GM19238 (cell line): Measurements from ENCODE around the gene FCRL6.

Experiments
- DNase-seq: peaks from one replicate; pipeline ENCODE4 v3.0.0; 2011; ENCODE audit warnings: low spot score; ENCODE audit not compliant: insufficient read length

FCRL6 gene

DNA sequence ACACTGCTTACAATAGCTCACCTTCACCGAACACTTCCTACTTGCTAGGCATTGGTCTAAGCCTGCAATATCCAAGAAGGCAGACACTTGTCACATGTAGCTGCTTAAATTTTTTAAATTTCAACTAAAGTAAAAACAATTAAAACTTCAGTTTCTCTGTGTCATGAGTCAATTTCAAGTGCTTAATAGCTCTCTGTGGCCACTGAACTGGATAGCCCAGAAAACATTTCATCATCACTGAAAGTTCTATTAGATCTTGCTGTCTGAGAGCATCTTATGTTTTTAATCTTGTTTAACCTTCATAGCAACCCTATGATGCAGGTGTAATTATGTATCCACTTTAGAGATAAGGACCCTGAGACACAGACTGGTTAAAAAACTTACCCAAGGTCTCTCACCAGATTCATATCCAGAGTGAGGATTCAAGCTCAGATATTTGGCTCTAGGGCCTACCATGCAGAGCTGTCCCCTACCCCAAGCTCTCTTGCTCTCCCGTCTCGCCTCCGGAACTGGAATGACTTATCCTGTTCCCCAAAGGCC lies 2.6 kb upstream of the FCRL6 start:
- DNase-seq = no peak

DNA sequence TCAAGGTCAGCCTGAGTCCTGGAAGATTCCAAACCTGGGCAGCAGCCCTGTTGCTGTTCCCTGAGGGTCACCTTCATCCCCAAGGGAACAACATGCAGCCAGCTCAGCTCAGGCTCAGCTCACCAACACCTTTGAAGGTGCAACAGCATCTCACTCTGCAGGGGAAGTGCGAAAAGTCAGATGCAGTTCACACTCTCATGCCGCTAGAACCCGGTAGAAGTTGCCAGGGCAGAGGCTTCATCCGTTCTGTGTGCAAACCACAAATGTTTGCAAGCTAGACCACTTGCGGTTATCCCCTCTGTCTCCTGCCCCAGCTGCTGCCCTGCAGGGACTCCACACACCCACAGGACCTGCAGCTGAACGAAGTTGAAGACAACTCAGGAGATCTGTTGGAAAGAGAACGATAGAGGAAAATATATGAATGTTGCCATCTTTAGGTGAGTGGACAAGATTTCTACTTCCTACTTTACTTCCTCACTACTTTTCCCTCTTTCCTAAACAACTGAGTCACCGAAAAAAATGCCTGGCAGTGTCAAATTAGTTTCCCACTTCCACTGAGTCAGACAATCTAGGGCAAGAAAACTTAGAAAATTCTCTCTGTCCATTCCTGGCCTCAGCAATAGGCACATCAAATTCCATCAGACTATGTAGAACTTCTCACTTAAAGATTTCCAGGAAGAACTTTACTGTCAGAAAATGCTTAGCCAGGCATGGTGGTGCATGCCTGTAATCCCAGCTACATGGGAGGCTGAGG lies 1.8 kb upstream of the FCRL6 start:
- DNase-seq = no peak

DNA sequence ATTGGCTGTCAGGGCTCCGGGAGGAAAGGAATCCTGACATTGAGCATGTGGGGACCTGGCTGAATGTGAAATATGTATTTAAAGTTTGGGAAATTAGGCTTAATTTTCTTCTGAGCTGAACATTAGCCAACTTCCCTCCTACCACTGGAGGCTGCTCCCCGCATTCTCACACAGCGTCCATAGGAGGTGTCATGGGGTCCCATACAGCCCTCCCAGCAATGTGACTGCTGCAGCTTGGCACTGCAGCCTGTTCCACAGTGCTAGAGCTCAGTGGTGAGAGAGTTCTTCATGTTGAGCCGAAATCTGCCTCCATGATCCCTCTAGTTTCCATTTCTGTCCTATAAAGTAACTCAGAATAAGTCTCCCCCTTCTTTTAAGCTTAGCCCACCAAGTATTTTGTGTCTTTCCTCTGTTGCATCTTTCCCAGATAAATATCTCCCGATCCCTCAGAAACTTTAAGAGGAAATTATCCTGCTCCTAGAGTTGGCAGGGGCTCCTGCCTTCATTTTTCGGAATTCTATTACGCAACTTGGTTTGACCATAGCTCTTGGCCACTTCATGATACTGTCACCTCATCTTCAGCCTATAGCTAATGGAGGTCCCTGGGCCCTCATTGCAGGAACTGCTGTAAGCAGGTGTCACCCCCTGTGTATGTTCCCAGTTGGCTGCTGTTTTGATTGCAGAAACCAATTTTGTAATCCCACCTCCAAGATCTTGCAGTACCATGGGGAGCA lies 2.0 kb downstream of the FCRL6 start:
- no peak for DNase-seq

DNA sequence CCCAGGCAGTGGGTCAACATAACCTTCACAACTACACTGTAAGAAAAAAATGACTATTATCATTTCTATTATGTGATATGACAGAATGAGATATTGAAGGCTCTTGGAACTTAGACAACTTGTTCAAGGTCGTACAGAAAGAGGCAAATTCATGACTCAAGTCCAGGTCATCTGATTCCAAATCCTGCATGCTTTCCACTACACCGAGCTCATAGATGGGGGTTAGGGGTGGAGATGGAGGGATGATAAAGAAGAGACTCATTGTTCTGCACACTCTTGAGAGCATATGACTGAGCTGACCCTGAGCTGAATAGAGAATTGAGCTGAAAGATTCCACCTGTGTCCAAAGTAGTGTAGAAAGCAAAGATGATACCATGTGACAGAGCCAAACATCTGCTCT lies 2.8 kb downstream of the FCRL6 start:
- DNase-seq = no peak

DNA sequence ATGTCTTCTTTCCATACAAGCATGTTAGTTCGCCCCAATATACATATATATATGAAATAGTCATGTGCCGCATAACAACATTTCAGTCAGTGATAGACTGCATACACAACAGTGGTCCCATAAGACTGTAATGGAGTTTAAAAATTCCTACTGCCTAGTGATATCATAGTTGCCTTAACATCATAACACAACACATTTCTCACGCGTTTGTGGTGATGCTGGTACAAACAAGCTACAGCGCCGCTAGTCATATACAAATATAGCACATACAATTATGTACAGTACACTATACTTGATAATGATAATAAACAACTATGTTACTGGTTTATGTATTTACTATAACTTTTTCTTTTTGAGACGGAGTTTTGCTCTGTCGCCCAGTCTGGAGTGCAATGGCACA lies 13.8 kb downstream of the FCRL6 start:
- no peak for DNase-seq

DNA sequence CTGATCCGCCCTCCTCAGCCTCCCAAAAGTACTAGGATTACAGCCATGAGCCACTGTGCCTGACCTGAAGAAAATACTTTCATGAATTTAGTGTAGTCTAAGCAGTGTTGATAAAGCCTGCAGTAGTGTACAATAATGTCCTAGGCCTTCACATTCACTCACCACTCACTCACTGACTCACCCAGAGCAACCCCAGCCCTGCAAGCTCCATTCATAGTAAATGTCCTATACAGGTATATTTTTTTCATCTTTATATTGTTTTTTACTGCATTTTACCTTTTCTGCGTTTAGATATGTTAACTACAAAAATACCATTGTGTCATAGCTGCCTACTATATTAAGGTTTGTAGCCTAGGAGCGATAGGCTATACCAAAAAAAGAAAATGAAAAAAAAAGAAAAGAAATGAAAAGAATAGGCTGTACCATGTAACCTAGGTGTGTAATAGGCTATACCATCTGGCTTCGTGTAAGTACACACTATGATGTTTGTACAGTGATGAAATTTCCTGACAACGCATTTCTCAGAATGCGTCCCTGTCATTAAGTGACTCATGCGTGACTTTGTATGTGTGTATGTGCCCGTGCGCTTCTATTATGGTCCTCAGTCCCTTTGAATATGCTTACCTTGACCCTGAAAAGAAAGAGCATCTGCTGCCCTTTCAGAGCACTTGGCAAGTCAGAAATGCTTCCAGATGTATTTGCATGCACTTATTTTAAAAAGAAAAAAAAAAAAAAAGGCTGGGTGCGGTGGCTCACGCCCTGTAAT lies 15.3 kb downstream of the FCRL6 start:
- DNase-seq = no peak

DNA sequence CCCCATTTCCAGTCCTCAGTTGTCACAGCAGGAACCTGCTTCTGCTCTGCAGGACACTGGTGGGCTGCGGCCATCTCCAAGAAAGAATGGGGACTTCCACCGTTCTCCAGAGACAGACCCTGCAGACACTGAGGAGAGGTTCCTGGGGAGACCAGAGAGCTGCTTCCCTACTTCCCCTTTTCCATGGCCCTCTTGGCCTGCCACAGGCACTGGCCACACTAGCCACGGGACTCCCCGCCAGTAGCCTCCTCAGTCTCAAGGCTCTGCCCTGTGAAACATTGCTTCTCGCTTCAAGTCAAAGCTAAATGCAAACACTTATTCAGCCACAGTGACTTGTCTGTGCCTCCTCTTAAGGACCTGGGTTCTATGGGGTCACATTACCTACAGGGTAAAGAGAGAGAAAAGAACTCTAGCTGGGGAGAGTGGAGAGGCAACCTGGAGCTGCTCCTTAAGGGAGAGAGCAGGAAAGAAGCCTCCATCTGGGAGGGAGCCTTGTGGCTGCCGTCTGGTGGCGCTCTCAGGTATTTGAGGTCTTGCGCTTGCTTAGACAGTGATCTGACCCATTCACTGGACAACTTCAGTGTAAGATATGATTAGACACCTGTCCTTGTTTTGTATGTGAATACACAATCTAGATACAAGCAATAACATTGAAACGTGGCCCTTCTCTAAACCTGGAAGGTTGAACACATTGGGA lies 19.2 kb downstream of the FCRL6 start:
- DNase-seq = no peak

DNA sequence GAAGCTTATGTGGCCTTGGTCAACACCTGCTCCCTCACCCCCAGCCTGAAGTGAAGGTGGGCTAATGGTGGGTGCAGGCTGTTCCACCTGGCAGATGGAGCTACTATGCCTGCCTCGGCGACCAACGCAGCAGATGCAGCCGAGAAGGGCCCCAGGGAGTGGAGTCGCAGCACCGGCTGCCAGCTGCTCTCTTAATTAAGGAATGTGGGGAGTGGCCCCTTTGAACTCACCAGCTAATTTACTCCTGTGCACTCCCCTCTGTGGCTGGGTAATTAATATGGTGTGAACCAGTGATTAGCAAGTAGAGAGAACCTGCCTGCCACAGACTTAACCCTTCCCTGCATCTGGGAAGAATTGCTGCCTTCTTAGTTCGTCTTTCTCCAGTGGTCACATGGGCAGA lies 21.2 kb downstream of the FCRL6 start:
- DNase-seq = no peak

DNA sequence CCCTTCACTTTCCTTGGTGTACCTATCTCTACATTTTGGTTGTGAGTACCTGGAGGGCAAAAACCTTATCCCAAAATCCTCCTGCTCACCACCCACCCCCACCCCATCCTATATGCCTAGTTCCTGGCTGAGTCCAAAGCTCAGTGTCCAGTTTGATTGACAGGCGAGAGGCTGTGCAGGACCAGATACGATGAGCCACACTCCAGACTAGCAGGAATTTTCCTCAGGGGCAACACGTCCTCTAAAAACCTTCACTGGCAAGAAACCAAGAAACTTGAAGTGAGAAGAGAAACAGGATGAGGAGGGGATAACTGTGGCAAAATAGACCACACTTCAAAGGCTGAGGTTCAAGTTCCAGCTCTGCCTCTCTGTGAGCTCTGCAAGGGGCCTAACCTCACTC lies 23.4 kb downstream of the FCRL6 start:
- DNase-seq = no peak

DNA sequence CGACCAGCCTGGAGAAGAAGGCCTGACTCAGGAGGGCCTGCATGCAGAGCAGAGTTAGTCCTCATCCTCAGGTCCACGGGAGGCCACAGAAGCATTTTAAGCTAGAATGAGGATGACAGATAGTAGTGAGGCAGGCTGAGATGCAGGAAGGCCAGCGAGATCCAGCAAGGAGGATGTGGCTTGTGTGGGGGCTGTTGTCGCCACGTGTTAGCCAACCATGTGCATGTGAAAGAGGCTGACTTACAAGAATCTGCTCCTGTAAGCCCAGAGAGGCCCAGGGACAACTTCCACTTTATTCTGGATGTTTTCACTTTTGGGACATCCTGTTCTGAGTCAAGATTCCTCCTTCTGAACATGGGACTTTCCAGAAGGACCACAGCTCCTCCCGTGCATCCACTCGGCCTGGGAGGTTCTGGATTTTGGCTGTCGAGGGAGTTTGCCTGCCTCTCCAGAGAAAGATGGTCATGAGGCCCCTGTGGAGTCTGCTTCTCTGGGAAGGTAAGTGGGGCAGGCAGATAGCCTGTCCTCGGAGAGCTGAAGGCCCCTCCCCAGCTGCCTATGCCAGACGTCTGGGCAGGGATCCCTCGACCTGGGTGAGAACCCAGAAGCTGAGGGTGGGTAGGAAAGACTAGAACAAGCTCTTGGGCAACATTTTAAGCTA lies 24.4 kb downstream of the FCRL6 start, which contains the start of gene SLAMF8:
Gene SLAMF8, plus strand, starts transcription at position 433 of the 661 bp plus-strand sequence. Its CDS starts 26 bp downstream, at position 459.
- no peak for DNase-seq

DNA sequence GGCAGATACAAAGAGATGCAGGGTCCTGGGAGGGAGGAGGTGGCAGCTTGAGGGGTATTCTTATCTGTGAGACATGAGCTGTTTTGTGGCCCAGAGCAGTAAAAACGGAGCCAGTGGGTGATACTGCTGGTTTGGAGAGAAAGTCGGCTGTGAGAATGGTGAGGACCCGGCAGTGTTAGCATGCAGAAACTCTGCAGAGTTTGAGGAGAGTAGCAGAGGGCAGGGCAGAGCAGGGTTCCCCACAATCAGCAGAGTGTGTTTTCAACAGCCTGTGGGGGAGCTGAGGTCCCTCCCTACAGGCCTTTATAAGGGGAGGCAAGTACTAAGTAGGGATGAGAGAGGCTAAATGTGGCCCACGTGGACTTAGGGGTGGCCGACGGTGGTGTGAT lies 24.9 kb downstream of the FCRL6 start:
- no peak for DNase-seq

DNA sequence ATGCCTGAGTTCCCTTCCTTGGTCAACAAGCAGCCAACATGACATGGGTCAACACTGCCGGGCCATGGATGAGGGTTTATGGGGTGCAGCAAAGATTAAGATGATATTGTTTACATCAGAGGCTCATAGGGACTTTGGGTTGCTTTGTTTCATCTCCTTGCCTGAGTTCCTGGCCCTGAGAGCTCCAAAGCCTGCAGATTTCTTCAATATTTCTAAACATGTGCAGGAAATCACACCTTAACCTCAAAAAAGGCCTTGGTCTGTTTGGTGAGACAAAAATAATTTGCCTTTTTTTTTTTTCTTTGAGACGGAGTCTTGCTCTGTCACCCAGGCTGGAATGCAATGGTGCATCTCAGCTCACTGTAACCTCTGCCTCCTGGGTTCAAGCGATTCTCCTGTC lies 25.4 kb downstream of the FCRL6 start:
- no peak for DNase-seq

DNA sequence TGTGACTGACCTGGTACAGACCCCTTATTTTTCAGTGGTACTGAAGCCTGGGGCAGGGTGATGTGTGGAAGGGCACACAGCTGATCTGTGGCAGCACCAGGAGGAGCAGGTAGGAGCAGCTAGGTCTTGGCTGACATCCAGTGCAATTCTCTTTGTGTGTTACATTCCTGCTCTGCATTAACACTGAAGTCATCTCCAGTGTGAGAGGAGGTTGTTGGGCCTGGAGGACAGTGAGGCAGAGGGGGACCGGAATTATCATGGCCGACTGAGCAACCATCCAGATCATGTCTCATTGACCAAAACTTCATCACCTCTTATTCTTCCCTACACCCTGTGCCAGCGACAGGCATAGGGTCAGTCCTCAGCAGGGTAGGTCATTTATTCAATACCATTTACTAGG lies 26.0 kb downstream of the FCRL6 start:
- DNase-seq = no peak

DNA sequence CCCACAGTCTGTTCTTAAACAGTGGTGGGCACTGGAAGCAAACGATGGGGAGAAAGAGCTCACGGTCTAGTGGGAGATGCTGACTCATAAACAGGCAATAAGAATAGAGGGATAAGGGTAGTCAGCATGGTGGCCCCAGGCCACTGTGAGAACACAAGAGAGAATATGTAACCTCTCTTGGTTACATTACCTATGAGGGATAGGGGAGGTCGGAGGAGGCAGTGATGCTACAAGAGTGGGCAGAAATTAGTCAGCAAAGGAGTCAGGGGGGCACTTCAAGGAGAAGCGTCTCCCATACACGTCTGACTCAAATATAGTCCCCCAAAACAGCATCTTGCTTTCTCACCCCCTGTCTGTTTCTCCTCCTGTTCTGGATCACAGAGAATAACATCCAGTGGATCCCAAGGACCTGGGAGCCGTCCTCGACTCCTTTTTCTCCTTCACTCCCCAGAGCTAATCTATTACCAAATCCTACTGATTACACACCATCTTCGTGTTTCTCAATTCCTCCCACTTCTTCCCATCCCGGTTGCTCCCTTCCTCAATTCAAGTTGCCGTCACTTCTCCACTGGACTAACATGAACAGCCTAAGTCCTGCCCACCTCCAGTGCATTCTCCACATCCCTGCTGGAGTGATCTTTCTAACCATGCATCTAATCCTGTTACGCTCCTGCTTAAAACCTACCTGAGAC lies 26.6 kb downstream of the FCRL6 start:
- DNase-seq = no peak

DNA sequence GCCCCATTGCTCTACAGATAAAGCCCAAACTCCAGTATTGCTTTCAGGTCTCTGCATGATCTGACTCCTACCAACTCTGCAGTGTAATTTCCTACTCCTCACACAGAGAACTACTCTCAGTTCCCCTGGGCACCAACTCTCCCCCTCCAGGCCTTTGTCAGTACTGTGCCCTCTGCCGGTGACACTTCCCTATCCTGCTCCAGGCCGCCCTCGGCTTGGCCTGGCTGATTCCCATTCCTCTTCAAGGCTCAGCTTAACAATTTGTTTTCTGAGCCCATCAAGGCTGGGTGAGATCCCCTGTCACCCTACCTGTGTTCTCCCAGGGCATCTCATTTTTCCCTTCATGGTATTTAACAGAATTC lies 27.1 kb downstream of the FCRL6 start:
- peak; percentile 32 for DNase-seq

DNA sequence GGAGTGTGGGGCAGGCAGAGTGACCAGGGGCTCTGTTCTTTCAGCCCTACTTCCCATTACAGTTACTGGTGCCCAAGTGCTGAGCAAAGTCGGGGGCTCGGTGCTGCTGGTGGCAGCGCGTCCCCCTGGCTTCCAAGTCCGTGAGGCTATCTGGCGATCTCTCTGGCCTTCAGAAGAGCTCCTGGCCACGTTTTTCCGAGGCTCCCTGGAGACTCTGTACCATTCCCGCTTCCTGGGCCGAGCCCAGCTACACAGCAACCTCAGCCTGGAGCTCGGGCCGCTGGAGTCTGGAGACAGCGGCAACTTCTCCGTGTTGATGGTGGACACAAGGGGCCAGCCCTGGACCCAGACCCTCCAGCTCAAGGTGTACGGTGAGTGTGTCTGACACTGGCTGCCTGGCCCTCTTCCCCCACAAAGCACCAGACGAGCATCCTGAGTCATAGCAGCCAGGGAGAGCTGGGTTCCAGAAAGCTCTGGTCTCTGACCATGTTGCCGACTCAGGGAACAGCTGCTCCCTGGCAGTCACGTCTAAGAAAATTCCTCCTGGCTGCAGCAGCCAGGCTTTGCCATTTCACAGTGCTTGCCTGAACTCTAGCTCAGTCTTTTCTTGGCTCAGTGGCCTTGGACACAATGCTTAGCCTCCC lies 27.8 kb downstream of the FCRL6 start:
- DNase-seq = no peak

DNA sequence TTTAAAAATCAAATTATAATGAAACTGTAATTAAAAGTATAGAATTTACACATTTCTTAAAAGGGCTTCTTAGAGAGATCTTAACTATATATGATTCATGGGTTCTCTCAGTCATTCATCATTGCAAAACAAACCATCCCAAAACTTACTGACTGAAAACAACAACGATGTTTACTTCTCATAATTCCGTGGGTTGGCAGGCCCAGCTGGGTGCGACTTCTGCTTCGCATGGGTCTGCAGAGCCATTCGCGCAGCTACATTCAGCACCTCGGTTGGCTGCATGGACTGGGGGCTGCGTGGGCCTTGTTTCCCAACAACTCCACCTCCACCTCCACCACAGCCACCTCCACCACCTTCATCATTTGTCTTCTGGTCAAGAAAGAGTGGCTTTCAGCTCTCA lies 28.6 kb downstream of the FCRL6 start:
- DNase-seq = no peak

DNA sequence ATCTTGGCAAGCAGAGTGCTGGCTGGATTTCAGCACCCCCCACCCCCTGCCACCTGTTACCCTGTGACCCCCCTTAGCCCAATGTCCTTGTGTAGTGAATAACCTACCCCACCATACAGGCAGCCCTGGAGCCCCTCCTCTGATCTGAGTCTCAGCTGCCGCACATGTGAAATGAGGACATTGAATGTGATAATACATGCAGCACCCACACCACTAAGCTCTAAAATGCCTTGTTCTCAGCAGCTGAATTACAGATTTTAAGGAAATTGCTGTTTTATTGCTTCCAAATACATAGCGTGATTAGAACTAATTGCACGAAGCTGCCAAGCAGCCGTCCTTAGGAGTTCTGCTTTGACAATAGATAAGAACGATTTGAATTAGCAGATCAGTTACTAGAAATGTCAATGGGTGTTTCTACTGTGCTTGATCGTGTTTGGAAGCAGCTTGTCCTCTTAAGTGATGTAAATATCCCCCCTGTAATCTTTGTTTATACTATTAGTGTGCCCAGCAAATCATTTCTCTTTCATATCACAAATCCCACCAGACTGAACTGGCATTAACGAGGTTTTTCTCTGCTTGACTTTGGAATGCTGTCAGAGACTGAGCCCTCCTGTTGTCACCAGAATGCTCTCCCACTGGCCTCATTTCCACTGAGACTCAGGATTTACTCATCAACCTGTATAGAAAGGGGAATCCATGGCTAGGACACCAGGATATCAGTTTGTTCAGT lies 29.4 kb downstream of the FCRL6 start:
- no peak for DNase-seq

DNA sequence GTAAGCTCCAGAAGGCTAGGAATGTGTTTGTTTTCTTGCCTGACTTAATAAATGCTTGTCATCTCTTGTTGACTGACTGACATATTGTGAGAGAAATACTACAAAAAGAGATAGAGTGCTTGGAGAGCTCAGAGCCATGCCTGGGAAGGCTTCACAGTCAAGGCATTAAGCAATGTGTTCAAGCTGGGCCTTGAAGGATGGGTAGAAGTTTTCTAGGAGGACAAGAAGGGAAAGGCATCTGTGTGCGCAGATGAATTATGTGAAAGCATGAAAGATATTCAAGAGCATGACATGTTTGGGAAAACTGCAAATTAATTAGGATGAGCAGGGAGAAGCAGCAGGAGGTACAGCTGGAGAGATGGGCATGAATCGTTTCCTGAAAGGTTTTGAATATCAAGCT lies 30.1 kb downstream of the FCRL6 start:
- no peak for DNase-seq
